NCI-H510A (cell line): ENCODE results near the gene CEMIP.

Source experiments
- DNase-seq: peaks from one replicate; lab custom pipeline; 2025; lab: John Stamatoyannopoulos, UW

The CEMIP gene

DNA sequence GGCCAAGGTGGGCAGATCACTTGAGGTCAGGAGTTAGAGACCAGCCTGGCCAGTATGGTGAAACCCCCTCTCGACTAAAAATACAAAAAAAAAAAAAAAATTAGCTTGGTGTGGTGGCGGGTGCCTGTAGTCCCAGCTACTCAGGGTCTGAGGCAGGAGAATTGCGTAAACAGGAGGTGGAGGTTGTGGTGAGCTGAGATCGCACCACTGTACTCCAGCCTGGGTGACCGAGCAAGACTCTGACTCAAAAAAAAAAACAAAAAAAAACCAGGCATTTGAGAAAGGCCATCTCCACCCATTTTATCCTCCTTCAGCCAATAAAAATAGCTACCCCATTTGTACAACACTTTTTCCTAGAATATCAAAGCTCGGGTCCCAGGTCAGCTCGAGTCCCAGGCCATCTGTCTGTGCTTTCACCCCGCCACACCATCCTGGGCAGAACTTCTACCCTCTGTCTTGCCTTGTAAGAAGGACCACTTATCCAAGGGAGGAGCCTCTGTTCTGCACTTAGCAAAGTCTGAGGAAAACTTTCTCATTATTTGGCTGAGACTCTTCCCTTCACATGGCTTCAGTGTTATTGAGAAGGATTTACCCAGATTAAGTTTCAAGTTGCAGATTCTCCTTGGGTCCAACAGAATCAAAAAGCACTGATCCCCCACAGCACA, 111.3 kb downstream of the CEMIP start:
- no peak for DNase-seq

GRCh38 chr15:80891006-80891405, 111.8 kb downstream of the CEMIP start:
- no peak for DNase-seq

GRCh38 chr15:80892414-80892813, 113.2 kb downstream of the CEMIP start:
- DNase-seq: no peak

- DNase-seq: no peak
These were observed 114.6 kb downstream of the CEMIP start for GRCh38 chr15:80893777-80894176.

DNA sequence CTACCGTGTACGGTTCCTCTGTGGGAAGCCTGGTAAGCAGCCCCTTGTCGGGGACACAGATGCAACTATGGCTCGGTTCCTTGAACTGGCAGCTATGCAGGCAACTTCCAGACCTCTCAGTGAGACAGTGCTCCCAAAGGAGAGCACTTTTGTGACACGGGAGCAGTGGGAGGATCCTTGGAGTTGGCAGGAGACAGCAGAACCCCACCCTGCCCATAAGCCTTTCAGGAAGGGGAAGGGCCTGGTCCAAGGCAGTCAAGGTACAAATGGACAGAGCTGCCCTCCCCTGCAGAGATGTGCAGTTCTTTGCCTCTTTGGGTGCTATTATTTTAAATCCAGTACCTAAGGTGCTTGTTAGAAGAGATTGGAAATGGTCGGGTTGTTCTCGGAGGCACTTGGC, 115.9 kb downstream of the CEMIP start:
- DNase-seq: no peak

DNA sequence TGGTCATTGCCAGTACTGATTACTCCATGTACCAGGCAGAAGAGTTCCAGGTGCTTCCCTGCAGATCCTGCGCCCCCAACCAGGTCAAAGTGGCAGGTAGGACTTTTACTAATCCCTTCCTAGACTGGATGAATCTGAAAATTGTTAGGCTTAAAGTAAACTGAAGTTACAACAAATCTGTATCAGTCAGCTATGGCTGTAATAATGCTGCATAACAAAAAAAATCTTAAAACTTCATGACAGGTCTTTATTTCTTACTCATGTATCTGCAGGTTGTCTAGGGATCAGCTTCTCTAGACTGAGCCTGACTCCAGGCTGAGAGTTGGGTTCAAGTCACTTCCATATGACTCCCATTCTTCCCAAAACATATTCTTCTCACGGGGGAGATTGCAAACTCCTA, 116.8 kb downstream of the CEMIP start:
- DNase-seq: no peak

GRCh38 chr15:80898040-80898439, 118.9 kb downstream of the CEMIP start:
- no peak for DNase-seq

- no peak for DNase-seq
These were observed 123.2 kb downstream of the CEMIP start for GRCh38 chr15:80902298-80902801.

DNA sequence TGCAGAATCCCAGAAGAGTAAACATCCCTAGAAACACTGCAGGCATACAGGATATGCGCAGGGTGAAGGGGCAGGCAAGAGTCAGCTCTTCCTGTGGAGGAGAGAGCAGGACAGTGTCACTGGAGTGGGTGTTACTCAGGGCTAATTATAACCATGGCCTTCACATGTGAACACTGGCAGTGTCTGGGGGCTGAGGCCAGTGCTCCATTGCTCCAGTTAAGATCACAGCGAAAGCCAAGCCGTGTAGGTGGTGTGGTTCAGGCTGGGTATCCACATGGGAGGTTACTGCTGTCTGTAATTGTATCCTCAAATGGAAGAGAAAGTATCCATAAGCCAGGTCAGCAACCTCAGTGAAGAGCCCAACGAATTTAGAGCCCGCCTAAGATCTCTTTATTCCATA, 125.8 kb downstream of the CEMIP start:
- DNase-seq: no peak

DNA sequence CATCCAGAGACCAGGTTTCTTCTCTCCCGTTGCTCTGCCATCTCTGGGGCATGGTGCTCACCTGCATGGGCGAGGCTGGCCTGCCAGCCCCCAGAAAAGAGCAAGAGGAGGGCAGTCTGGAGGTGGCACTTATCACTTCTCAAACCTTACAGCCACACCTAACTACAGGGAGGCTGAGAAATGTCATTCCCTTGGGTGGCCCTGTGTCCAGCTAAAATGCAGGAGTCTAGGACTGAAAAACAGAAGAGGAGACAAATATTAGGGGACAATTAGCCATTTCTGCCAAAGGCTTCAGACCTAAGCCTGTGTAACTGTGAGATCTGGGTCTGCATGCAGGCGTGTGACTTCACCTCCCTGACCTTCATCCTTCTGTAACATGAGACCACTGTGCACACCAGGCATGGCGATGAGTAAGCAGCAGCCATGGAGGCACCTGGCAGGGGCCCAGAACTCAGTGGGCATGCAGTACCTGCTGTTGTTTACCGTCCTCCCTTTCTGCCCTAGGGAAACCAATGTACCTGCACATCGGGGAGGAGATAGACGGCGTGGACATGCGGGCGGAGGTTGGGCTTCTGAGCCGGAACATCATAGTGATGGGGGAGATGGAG, 127.1 kb downstream of the CEMIP start:
- DNase-seq: peak; percentile 59

DNA sequence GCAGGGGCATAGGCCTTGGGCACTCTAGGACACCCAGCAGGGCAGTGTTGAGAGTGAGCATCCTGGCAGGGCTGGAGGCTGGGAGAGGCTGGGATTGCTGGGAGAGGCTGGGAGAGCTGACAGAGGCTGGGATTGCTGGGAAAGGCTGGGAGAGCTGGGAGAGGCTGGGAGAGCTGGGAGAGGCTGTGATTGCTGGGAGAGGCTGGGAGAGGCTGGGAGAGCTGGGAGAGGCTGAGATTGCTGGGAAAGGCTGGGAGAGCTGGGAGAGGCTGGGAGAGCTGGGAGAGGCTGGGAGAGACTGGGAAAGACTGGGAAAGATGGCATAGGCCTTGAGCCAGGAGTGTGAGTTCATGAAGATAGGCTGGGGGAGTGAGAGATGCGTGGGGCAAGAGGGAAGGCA, 132.7 kb downstream of the CEMIP start:
- no peak for DNase-seq

DNA sequence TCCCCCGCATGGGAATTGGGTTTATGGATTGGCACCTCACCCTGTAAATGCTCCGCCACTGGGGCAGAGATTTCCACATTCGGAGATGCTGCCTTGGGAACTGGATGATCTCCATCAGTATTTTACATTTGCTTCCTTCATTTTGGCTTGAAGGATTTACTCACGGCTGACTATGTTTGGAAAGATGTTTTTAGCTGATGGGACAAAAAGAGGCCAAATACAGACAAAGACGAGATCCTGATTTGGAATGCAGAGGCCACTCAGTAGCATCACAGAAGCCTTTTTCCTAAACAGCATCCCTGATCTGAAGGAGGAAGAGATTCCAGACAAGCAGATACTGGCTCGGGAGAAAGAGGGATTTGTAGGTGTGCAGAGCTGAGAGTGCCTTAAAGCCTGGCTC, 133.5 kb downstream of the CEMIP start:
- DNase-seq: no peak

GRCh38 chr15:80913541-80913940, 134.4 kb downstream of the CEMIP start:
- no peak for DNase-seq

GRCh38 chr15:80915472-80915871, 136.3 kb downstream of the CEMIP start:
- no peak for DNase-seq

- DNase-seq: no peak
These were observed 136.9 kb downstream of the CEMIP start for GRCh38 chr15:80916056-80916455.

- no peak for DNase-seq
These were observed 139.1 kb downstream of the CEMIP start for GRCh38 chr15:80918196-80918783.

DNA sequence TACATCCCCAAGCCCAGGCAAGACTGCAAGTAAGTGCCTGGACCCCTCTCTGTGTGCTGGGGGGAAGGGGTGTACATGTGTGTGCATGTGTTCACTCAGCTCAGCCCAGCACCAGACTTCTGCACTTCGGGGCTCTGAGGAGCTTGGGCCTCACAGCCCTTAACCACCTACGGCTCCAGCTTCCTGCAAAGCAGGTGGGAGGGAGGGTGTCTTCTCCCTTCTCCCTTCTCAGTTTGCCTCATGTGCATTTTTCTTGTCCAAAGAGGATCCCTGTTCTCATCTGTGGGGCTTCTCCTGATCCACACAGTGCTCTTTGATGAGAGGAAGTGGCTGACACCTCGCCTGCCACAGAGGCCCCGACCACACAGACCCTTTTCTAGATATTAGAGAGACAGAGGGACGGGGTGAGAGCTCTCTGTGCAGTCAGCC, 141.1 kb downstream of the CEMIP start:
- no peak for DNase-seq

GRCh38 chr15:80921736-80922410, 142.7 kb downstream of the CEMIP start:
- no peak for DNase-seq

- no peak for DNase-seq
These were observed 144.5 kb downstream of the CEMIP start for GRCh38 chr15:80923668-80924067.

GRCh38 chr15:80924278-80924677, 145.1 kb downstream of the CEMIP start:
- DNase-seq: no peak

DNA sequence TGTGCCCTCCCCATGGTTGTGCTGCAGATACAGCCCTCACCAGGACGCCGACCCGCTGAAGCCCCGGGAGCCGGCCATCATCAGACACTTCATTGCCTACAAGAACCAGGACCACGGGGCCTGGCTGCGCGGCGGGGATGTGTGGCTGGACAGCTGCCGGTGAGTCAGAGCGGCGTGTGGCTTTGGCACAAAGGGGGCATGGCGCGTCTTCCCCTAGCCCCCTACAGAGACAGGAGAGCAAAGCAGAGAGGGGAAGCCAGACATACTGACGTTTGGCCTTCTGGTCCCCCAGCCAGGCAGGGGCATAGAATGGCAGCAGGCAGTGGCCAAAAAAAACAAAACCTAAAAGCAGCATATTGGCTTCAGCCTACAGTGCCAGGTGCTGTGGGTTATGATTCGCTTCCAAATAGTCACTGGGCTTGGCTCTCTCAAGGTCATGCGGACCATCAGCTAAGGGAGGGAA, 146.5 kb downstream of the CEMIP start:
- no peak for DNase-seq

DNA sequence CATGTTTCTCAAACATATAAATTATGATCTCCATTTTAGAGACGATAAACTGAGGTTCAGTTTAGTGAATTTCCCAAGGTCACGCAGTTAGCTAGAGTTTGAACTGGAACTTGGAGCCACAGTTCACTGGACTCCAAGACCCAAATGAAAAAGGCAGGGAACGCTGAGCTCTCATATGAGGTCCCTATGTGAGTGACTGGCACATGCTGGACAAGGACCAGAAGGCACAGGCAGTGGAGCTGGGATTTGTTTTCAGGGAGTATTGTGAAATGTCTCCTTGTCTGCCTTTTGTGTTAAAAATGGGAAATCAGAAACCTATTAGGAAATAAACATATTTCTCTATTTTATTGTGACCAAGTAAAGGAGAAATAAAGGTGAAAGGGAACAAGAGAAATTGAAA, 147.0 kb downstream of the CEMIP start:
- no peak for DNase-seq

DNA sequence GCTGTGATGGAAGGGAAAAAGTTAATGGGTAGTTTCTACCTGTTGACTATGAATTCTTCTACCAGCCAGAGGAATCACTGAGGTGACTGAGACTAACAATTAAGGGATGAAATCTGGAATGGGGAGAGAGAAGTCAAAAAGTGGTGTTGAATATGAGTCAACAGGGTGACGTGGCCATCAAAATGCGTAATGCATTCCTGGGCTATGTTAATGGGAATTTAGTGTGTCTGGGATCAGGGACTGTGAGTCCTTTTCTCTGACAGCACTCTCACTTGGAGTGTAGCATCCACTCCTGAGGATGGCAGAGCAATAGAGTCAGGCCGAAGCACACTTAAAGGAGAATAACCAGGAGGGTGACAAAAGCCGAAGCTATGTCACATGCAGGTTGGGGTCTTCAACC, 150.1 kb downstream of the CEMIP start:
- DNase-seq: no peak
